Stomach (tissue), 9 donors: ENCODE data around the gene ABLIM3. TPM values are rescaled to one million over a fixed set of nuclear protein-coding genes. Genes with fewer than 3 reads are reported as not detected.

Experiments
- DNase-seq, 2 donors: peaks; one replicate each; pipeline versions ENCODE4 v3.0.0 to v3.0.0-alpha.2; 2013 to 2019
- H3K27ac ChIP-seq, 5 donors: fragments of 200-600 bp in 4 of 5; sonication (generic) in 4 of 5; one replicate each; pipeline ENCODE4 v1.5.1; 2013 to 2019; ENCODE audit warnings: mild to moderate bottlenecking in 1 of 5, moderate library complexity in 1 of 5
- H3K27me3 ChIP-seq, 3 donors: fragments of 200-600 bp; sonication (generic); one replicate each; pipeline ENCODE4 v1.5.1; 2017 to 2019; ENCODE audit warnings: mixed run types in 1 of 3
- H3K36me3 ChIP-seq, 4 donors: fragments of 200-600 bp; sonication (generic); 1 replicate in 3 of 4; 2 replicates in 1 of 4; pipeline ENCODE4 v1.5.1; 2016 to 2019
- H3K4me1 ChIP-seq, 4 donors: fragments of 200-600 bp; sonication (generic); one replicate each; pipeline ENCODE4 v1.5.1; 2016 to 2019
- H3K4me3 ChIP-seq, 4 donors: fragments of 200-600 bp; sonication (generic) in 3 of 4; one replicate each; pipeline ENCODE4 v1.5.1; 2016 to 2019; ENCODE audit warnings: mild to moderate bottlenecking in 1 of 4
- H3K9me3 ChIP-seq, 4 donors: fragments of 200-600 bp; sonication (generic); one replicate each; pipeline ENCODE4 v1.5.1; 2016 to 2019
- EP300 ChIP-seq: sonication (generic); formaldehyde crosslinking; IDR thresholded peaks from one replicate; pipeline ENCODE4 v1.6.1; 2017; ENCODE audit warnings: antibody characterized with exemption
- POLR2A ChIP-seq, 4 donors: fragments of 450-650 bp; IDR thresholded peaks; one replicate each; pipeline ENCODE4 v1.6.1; 2016; ENCODE audit warnings: antibody characterized with exemption in 4 of 4, control low read depth in 2 of 4, mild to moderate bottlenecking in 1 of 4, moderate library complexity in 1 of 4
- POLR2AphosphoS5 ChIP-seq, 3 donors: sonication (generic); formaldehyde crosslinking; IDR thresholded peaks; one replicate each; pipeline ENCODE4 v1.6.1; 2016; ENCODE audit warnings: antibody characterized with exemption in 3 of 3
- WGBS, 5 donors: extraction: QIAGEN DNeasy Blood & Tissue Kit in 3 of 5; methylation state at CpG; one replicate each; pipeline versions ENCODE4 v1.1.5 to v1.1.7; 2013 to 2018; 5-methylcytosine and 5-hydroxymethylcytosine counted together
- intact Hi-C: fragments of 100-400 bp; cut with DNase I; formaldehyde crosslinking; loops from one replicate; pipeline ENCODE4 v1.15.1; 2023; ENCODE audit warnings: low total_unique reads
- polyA plus RNA-seq, 3 donors: library from polyadenylated mRNA; stranded (reverse); fragments of 200-250 nt; gene quantifications; one replicate each; pipeline ENCODE4 v1.2.3, GENCODE V29; 2013
- total RNA-seq, 5 donors: library from RNA; depleted of rRNA; stranded (reverse); fragments of >200 nt; gene quantifications; one replicate each; pipeline versions ENCODE4 v1.1.0 to v1.2.3, GENCODE V29; 2014 to 2016
- TF ChIP-seq, protein P1 (sequence below), 7 experiments: fragments of 450-650 bp in 4 of 7; fragments of 200-600 bp in 3 of 7; sonication (generic) in 3 of 7; IDR thresholded peaks; one replicate each; pipeline ENCODE4 v1.5.1; 2016 to 2019; ENCODE audit warnings: antibody characterized with exemption in 7 of 7, control low read depth in 2 of 7, mild to moderate bottlenecking in 1 of 7
- donor health status: healthy with polysubstance abuse.
- donor health status: Bipolar disorder and iron deficiency.
- donor health status: healthy.

Gene ABLIM3
- total and polyA plus RNA-seq, 8 donors, result 4.6 to 21.4 (median 10.3) TPM

- Histone ChIP-seq H3K27me3 (no peaks in the 10 kb centered on the region), H3K27ac (no peak overlapping the region), H3K4me1 (no peaks in the 10 kb centered on the region), H3K9me3 (peaks cover 0 to 8% (median 0%) of the 10 kb centered on the region in 4 donors), H3K36me3 (peaks cover 0 to 12% (median 10%) of the 10 kb centered on the region in 4 donors), H3K4me3 (no peak overlapping the region)
- intact Hi-C loops, result no loop called here
- no peak for DNase-seq
- 59 to 73% (median 61%) methylated on average over 4 of the region's 4 CpGs for WGBS, 5 donors
- TF ChIP-seq EP300, result no peak
- TF ChIP-seq, protein P1, sequence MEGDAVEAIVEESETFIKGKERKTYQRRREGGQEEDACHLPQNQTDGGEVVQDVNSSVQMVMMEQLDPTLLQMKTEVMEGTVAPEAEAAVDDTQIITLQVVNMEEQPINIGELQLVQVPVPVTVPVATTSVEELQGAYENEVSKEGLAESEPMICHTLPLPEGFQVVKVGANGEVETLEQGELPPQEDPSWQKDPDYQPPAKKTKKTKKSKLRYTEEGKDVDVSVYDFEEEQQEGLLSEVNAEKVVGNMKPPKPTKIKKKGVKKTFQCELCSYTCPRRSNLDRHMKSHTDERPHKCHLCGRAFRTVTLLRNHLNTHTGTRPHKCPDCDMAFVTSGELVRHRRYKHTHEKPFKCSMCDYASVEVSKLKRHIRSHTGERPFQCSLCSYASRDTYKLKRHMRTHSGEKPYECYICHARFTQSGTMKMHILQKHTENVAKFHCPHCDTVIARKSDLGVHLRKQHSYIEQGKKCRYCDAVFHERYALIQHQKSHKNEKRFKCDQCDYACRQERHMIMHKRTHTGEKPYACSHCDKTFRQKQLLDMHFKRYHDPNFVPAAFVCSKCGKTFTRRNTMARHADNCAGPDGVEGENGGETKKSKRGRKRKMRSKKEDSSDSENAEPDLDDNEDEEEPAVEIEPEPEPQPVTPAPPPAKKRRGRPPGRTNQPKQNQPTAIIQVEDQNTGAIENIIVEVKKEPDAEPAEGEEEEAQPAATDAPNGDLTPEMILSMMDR (IDR thresholded peaks at IDR 0.05), result no peak
- no peak for TF ChIP-seq POLR2AphosphoS5 (IDR thresholded peaks at IDR 0.05)
- TF ChIP-seq POLR2A (IDR thresholded peaks at IDR 0.05), result no peak
Measured at GRCh38 chr5:149251546-149251945, 110.3 kb downstream of the ABLIM3 start.

GRCh38 chr5:149254506-149254905 is 113.2 kb downstream of the ABLIM3 start:
- no peak overlapping the region for H3K27ac ChIP-seq
- peaks cover 0 to 6% (median 0%) of the 10 kb centered on the region in 3 donors for H3K27me3 ChIP-seq
- H3K9me3 ChIP-seq, result no peaks in the 10 kb centered on the region
- intact Hi-C loops, result no loop called here
- peak in 1 of 2 donors; percentile 63 for DNase-seq
- no peak overlapping the region for H3K4me3 ChIP-seq
- H3K36me3 ChIP-seq, result peaks cover 0 to 7% (median 3%) of the 10 kb centered on the region in 4 donors
- no peaks in the 10 kb centered on the region for H3K4me1 ChIP-seq
- TF ChIP-seq POLR2AphosphoS5 (IDR thresholded peaks at IDR 0.05) (no peak), POLR2A (IDR thresholded peaks at IDR 0.05) (no peak), EP300 (no peak)
- TF ChIP-seq, protein P1 (IDR thresholded peaks at IDR 0.05), result no peak
- 43 to 57% (median 45%) methylated on average over 3 of the region's 3 CpGs for WGBS, 5 donors

GRCh38 chr5:149256451-149256850 is 115.2 kb downstream of the ABLIM3 start:
- intact Hi-C loops, result no loop called here
- no peak overlapping the region for H3K27ac ChIP-seq
- peaks cover 0 to 4% (median under 1%) of the 10 kb centered on the region in 4 donors for H3K36me3 ChIP-seq
- H3K9me3 ChIP-seq, result no peaks in the 10 kb centered on the region
- TF ChIP-seq EP300 (no peak), POLR2AphosphoS5 (IDR thresholded peaks at IDR 0.05) (no peak), POLR2A (IDR thresholded peaks at IDR 0.05) (no peak)
- TF ChIP-seq, protein P1 (IDR thresholded peaks at IDR 0.05), result no peak
- H3K4me1 ChIP-seq, result no peaks in the 10 kb centered on the region
- H3K27me3 ChIP-seq, result peaks cover 0 to 21% (median 0%) of the 10 kb centered on the region in 3 donors
- no peak for DNase-seq
- no peak overlapping the region for H3K4me3 ChIP-seq

DNA sequence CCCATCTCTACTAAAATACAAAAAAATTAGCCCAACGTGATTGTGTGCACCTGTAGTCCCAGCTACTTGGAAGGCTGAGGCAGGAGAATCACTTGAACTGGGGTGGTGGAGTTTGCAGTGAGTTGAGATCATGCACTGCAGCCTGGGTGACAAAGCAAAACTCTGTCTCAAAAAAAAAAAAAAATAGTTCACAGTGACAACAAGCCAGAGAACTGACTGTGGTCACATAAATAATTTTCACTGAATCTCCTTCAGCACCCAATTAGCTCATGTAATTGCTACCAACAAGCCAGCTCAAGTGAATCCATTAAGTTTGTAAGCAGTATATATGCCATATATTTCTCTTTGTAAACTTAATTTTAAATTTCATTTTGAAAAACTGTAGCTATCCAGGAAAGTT is 115.8 kb downstream of the ABLIM3 start:
- H3K4me1 ChIP-seq, result no peaks in the 10 kb centered on the region
- TF ChIP-seq POLR2AphosphoS5 (IDR thresholded peaks at IDR 0.05) (no peak), EP300 (no peak), POLR2A (IDR thresholded peaks at IDR 0.05) (no peak)
- TF ChIP-seq, protein P1 (IDR thresholded peaks at IDR 0.05), result no peak
- H3K4me3 ChIP-seq, result no peak overlapping the region
- H3K9me3 ChIP-seq, result no peaks in the 10 kb centered on the region
- peaks cover 0 to 21% (median 0%) of the 10 kb centered on the region in 3 donors for H3K27me3 ChIP-seq
- DNase-seq, result no peak
- no peaks in the 10 kb centered on the region for H3K36me3 ChIP-seq
- H3K27ac ChIP-seq, result no peak overlapping the region
- intact Hi-C loops, result no loop called here
- 45 to 67% (median 55%) methylated on average over 1 of the region's 1 CpG for WGBS, 5 donors
